GM23248 (cell line): ENCODE measurements around the gene SCAANT1. TPM values are rescaled to one million over a fixed set of nuclear protein-coding genes. Genes with fewer than 3 reads are reported as not detected.

Experiments used
- DNase-seq: peaks from one replicate; pipeline ENCODE4 v3.0.0-alpha.2; 2015
- H2AFZ ChIP-seq: fragments of 200-600 bp; sonication (generic); 2 replicates; pipeline ENCODE4 v1.6.1; 2016; ENCODE audit warnings: antibody characterized with exemption
- H3F3A ChIP-seq: fragments of 200-600 bp; sonication (generic); 2 replicates; pipeline ENCODE4 v1.6.1; 2016; ENCODE audit warnings: mild to moderate bottlenecking, antibody characterized with exemption, mixed run types; ENCODE audit not compliant: insufficient read depth
- H3K27ac ChIP-seq: fragments of 200-600 bp; sonication (generic); 2 replicates; pipeline ENCODE4 v1.5.1; 2016; ENCODE audit warnings: mild to moderate bottlenecking
- H3K27me3 ChIP-seq: fragments of 200-600 bp; sonication (generic); replicated peaks from 2 replicates; pipeline ENCODE4 v1.6.1; 2016; ENCODE audit warnings: mild to moderate bottlenecking; ENCODE audit not compliant: insufficient read depth
- H3K36me3 ChIP-seq: fragments of 200-600 bp; sonication (generic); 2 replicates; pipeline ENCODE4 v1.6.1; 2016; ENCODE audit warnings: low read depth, mild to moderate bottlenecking
- H3K4me1 ChIP-seq: fragments of 200-600 bp; sonication (generic); 2 replicates; pipeline ENCODE4 v1.6.1; 2016; ENCODE audit warnings: mild to moderate bottlenecking; ENCODE audit not compliant: insufficient read depth
- H3K4me2 ChIP-seq: fragments of 200-600 bp; sonication (generic); one replicate; pipeline ENCODE4 v1.6.1; 2016; ENCODE audit warnings: mild to moderate bottlenecking; ENCODE audit not compliant: unreplicated experiment
- H3K4me3 ChIP-seq: fragments of 200-600 bp; sonication (generic); 2 replicates; pipeline ENCODE4 v1.5.1; 2016; ENCODE audit warnings: mild to moderate bottlenecking
- H3K79me2 ChIP-seq: fragments of 200-600 bp; sonication (generic); 2 replicates; pipeline ENCODE4 v1.6.1; 2016; ENCODE audit warnings: mild to moderate bottlenecking; ENCODE audit not compliant: insufficient read depth
- H3K9ac ChIP-seq: fragments of 200-600 bp; sonication (generic); 2 replicates; pipeline ENCODE4 v1.6.1; 2016; ENCODE audit warnings: mild to moderate bottlenecking
- H3K9me2 ChIP-seq: fragments of 200-600 bp; sonication (generic); 2 replicates; pipeline ENCODE4 v1.6.1; 2016; ENCODE audit warnings: mixed run types, mild to moderate bottlenecking, moderate library complexity; ENCODE audit not compliant: insufficient read depth
- H3K9me3 ChIP-seq: fragments of 200-600 bp; sonication (generic); one replicate; pipeline ENCODE4 v1.6.1; 2017; ENCODE audit warnings: low read depth
- H4K20me1 ChIP-seq: fragments of 200-600 bp; sonication (generic); 2 replicates; pipeline ENCODE4 v1.6.0; 2016; ENCODE audit not compliant: insufficient read depth
- EZH2 ChIP-seq: fragments of 200-600 bp; sonication (generic); IDR thresholded peaks from 2 replicates; pipeline ENCODE4 v1.6.1; 2018; ENCODE audit warnings: antibody characterized with exemption, mild to moderate bottlenecking; ENCODE audit not compliant: insufficient read depth, poor library complexity, severe bottlenecking
- EZH2phosphoT487 ChIP-seq: fragments of 200-600 bp; sonication (generic); IDR thresholded peaks from 2 replicates; pipeline ENCODE4 v1.6.1; 2018; ENCODE audit warnings: antibody characterized with exemption, moderate library complexity, mild to moderate bottlenecking, low read depth; ENCODE audit not compliant: insufficient read depth
- WGBS, 2 experiments: methylation state at CpG; one replicate each; pipeline ENCODE4 v1.1.6; 2015 to 2017; ENCODE audit warnings: low lambda C conversion rate in 2 of 2, low coverage in 1 of 2; ENCODE audit errors: missing lambda C conversion rate in 2 of 2; 5-methylcytosine and 5-hydroxymethylcytosine counted together
- in situ Hi-C: fragments of 300-500 bp; cut with MboI; formaldehyde crosslinking; loops from 2 replicates; pipeline ENCODE4 v1.15.0; 2020
- polyA plus RNA-seq: library from polyadenylated mRNA; unstranded; fragments of >200 nt; fragmentation: Nextera tagmentation; extraction: Ambion mirVana; gene quantifications from 2 replicates; pipeline ENCODE4 v1.2.1, GENCODE V29; 2016
- total RNA-seq: library from RNA; depleted of rRNA; stranded (reverse); fragments of >200 nt; shearing (Covaris generic); gene quantifications from 2 replicates; pipeline ENCODE4 v1.2.3, GENCODE V29; 2014

Gene SCAANT1
- total and polyA plus RNA-seq, 2 experiments from 2014 or later = not detected

DNA sequence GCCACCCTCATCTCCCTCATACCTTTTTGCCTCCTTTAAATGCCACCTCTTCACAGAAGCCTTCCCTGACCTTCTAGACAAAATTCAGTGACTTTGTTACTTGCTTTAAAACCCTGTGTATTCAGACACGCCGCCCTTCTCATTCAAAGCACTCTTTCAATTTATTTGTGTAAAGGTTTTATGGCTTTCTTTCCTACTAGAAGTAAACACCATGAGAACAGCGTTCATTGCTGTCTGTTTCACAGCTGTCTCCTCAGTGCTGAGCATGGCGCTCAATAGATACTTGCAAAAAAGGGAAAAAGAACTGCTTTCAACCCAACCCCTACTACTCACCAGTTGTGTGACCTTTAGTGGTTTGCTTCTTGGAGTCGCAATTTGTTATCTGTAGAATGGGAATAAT, 31.5 kb downstream of the SCAANT1 start:
- H3K27ac ChIP-seq = no peak overlapping the region
- H3K9me3 ChIP-seq = no peaks in the 10 kb centered on the region
- H3K9me2 ChIP-seq = no peaks in the 10 kb centered on the region
- no peaks in the 10 kb centered on the region for H3K27me3 ChIP-seq
- in situ Hi-C loops = no loop called here
- H3K4me3 ChIP-seq = no peak overlapping the region
- no peaks in the 10 kb centered on the region for H3K36me3 ChIP-seq
- no peak for DNase-seq
- H3K9ac ChIP-seq = no peak overlapping the region
- peaks cover 4% of the 10 kb centered on the region; the same call in 1 of the 2 replicates for H3F3A ChIP-seq
- H3K4me1 ChIP-seq = peaks cover 15% of the 10 kb centered on the region
- H3K79me2 ChIP-seq = peaks cover 98% of the 10 kb centered on the region
- TF ChIP-seq EZH2phosphoT487 (no peak), EZH2 (no peak)
- peaks cover 35% of the 10 kb centered on the region for H4K20me1 ChIP-seq
- no peak overlapping the region for H2AFZ ChIP-seq
- 76 to 78% methylated on average over 5 of the region's 5 CpGs for WGBS, 2 experiments
- no peak overlapping the region for H3K4me2 ChIP-seq

DNA sequence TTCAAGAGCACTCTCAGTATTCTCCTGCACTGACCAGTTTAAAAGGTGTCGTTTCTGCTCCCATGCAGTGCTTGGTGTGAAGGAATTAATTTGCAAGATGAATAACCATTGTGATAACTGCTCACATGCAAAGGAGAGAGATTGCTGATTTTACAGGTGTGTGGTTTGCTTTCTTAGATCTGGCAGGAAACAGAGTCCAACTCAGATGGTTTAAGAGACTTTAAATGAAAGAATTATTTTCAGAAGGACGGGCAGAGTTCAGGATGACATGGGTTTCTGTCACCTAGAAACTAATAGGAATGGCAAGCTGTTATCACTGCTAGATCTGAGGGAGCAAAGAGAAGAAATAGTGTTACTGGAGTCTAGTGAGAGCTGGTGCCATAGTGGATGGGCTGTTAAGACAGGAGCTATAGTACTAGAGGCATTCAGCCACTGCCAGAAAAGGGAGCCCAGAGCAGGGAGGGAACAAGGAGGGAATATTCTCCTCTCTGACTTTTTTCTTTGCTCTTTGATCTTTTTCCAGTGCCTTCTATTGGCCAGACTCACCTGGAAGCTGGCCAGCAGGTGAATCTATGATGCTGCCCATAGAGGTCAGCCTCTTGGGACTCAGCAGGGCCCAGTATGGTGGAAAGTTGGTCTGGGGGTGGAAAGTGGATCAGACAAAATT, 33.7 kb downstream of the SCAANT1 start:
- Histone ChIP-seq H3K9me2 (no peaks in the 10 kb centered on the region), H3K4me3 (no peak overlapping the region), H3K9me3 (no peaks in the 10 kb centered on the region), H3F3A (peaks cover 4% of the 10 kb centered on the region; the same call in 1 of the 2 replicates), H3K4me1 (peaks cover 15% of the 10 kb centered on the region), H2AFZ (no peak overlapping the region), H3K4me2 (peak overlapping the region; percentile 18), H3K27ac (no peak overlapping the region), H3K36me3 (no peaks in the 10 kb centered on the region), H4K20me1 (peaks cover 35% of the 10 kb centered on the region), H3K79me2 (peaks cover 100% of the 10 kb centered on the region), H3K27me3 (no peaks in the 10 kb centered on the region), H3K9ac (no peak overlapping the region)
- TF ChIP-seq EZH2 (no peak), EZH2phosphoT487 (no peak)
- in situ Hi-C loops = no loop called here
- WGBS, 2 experiments = 75 to 80% methylated on average over 2 of the region's 2 CpGs
- DNase-seq = no peak

DNA sequence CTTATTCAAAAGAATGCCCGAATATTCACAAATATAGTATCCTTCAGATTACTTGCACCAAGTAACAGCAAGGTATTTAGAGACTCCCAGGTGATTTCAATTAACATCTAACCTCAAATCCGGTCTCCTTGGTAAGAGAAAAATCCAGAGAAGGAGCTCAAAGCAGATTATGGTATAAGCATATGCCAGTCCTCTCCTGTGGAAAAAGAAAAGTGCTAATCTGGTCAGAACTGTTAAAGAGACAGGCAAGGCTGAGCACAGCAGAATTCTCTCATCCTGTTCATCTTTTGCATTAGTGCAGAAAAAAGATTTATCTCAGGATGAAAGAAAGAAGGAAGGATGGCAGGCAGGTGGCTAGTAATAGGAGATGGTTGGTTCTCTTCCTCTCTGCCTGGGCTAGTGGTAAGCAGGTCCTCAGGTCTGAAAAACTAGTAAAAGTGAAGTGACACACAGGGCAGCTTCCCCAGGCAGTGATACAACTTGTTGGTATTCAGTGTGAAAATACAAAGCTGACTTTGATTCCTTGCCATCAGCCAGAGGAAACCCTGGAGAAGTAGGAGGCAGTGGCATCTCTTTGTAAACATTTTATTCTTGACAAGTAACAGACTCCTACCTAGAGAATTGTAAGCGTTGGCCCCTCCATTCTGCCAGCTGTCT, 34.3 kb downstream of the SCAANT1 start:
- TF ChIP-seq EZH2 (no peak), EZH2phosphoT487 (no peak)
- peaks cover 35% of the 10 kb centered on the region for H4K20me1 ChIP-seq
- H2AFZ ChIP-seq = no peak overlapping the region
- H3K9ac ChIP-seq = no peak overlapping the region
- no peaks in the 10 kb centered on the region for H3K9me2 ChIP-seq
- DNase-seq = peak; percentile 74
- WGBS, 2 experiments = 82 to 92% methylated on average over 3 of the region's 3 CpGs
- in situ Hi-C loops = no loop called here
- H3K27ac ChIP-seq = no peak overlapping the region
- no peaks in the 10 kb centered on the region for H3K27me3 ChIP-seq
- H3K4me1 ChIP-seq = peaks cover 16% of the 10 kb centered on the region
- peaks cover 9% of the 10 kb centered on the region; the same call in 1 of the 2 replicates for H3F3A ChIP-seq
- H3K36me3 ChIP-seq = no peaks in the 10 kb centered on the region
- no peak overlapping the region for H3K4me2 ChIP-seq
- H3K4me3 ChIP-seq = no peak overlapping the region
- H3K79me2 ChIP-seq = peaks cover 100% of the 10 kb centered on the region
- H3K9me3 ChIP-seq = no peaks in the 10 kb centered on the region

DNA sequence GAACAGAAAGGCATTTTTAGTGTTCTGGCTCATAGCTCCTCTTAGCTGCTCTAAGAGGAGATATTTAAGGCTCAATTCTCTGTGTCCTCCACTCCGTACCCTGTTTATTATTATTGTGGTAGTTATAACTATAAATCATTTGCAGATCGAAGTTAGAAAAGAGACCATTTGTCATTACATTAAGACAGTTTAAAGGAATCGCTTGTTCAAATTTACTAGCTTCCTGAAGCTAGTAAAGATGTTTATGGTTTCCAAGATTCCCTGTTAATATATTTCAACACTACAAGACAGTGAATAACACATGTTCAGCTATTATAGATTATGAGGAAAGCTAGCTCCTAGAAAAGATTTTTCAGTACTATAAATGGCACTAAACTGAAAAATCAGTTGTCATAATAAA, 35.9 kb downstream of the SCAANT1 start:
- Histone ChIP-seq H3K4me3 (no peak overlapping the region), H3K9ac (no peak overlapping the region), H3K27me3 (no peaks in the 10 kb centered on the region), H3K4me1 (peaks cover 28% of the 10 kb centered on the region), H2AFZ (no peak overlapping the region), H3K79me2 (peaks cover 91% of the 10 kb centered on the region), H3K27ac (no peak overlapping the region), H3K36me3 (no peaks in the 10 kb centered on the region), H3K9me2 (no peaks in the 10 kb centered on the region), H3K9me3 (no peaks in the 10 kb centered on the region), H4K20me1 (peaks cover 35% of the 10 kb centered on the region), H3F3A (peaks cover 20% of the 10 kb centered on the region), H3K4me2 (no peak overlapping the region)
- no peak for TF ChIP-seq EZH2
- TF ChIP-seq EZH2phosphoT487 = no peak
- WGBS, 2 experiments = 61 to 63% methylated on average over 3 of the region's 3 CpGs
- in situ Hi-C loops = no loop called here
- no peak for DNase-seq
